NB4 (cell line): ENCODE data around the gene MPRIP.

ENCODE experiments used
- DNase-seq: peaks from one replicate; pipeline ENCODE4 v3.0.0; 2010; ENCODE audit warnings: low read depth
- H3K4me3 ChIP-seq: one replicate; pipeline ENCODE4 v1.5.1; 2011; ENCODE audit warnings: mild to moderate bottlenecking, low read depth, low read length, moderate library complexity
- MYC ChIP-seq: IDR thresholded peaks from 2 replicates; pipeline ENCODE4 v1.6.1; 2011; ENCODE audit warnings: low read depth, low read length
- POLR2A ChIP-seq: IDR thresholded peaks from 2 replicates; pipeline ENCODE4 v1.6.1; 2011; ENCODE audit warnings: mild to moderate bottlenecking; ENCODE audit not compliant: insufficient read length; ENCODE audit errors: extremely low read depth
- TF ChIP-seq, protein P1 (sequence below): IDR thresholded peaks from one replicate; pipeline ENCODE4 v1.5.1; 2012; ENCODE audit warnings: low read depth, low read length
- TF ChIP-seq, protein P2 (sequence below): IDR thresholded peaks from 2 replicates; pipeline ENCODE4 v1.6.1; 2011; ENCODE audit warnings: low read depth, low read length

MPRIP gene

DNA sequence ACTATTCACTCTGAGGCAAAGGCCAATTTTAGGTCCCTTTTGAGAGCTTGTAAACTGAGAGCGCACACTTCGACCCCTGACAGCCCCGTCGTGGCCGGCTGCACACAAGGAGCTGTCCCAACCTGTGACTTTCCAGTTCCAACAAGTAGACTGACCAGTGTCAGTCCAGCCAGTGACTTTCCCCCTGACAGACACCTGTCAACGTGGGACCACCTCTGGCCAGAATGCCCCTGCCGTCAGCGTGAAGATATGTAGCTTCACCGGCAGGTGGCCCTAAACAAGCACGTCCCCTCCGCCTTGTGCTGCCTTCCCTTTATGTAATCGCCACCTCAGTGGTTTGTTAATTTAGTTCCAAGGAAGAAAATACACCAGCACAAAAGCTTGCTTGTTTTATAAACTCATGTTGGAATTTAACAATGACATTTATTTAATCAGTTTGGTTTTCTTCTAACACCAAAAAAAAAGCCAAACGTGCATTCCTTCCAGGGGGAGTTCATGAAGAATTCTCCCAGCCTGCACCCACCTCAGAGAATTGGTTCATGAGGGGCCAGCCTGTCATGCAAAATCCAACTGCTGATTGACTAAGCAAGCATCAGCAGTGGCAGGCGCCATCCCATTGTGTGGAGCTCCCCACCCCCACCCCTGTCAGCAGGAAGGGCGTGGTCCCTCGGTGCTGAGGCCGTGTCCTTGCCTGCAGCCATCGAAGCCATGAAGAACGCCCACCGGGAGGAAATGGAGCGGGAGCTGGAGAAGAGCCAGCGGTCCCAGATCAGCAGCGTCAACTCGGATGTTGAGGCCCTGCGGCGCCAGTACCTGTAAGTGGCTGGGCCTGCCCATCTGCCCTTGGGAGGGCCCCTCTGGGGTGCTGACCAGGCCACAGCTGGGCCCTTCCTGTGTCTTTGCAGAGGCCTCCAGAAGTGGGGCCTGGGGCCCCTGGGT, 130.0 kb downstream of the MPRIP start:
- H3K4me3 ChIP-seq: no peak overlapping the region
- no peak for TF ChIP-seq MYC
- TF ChIP-seq, protein P1, sequence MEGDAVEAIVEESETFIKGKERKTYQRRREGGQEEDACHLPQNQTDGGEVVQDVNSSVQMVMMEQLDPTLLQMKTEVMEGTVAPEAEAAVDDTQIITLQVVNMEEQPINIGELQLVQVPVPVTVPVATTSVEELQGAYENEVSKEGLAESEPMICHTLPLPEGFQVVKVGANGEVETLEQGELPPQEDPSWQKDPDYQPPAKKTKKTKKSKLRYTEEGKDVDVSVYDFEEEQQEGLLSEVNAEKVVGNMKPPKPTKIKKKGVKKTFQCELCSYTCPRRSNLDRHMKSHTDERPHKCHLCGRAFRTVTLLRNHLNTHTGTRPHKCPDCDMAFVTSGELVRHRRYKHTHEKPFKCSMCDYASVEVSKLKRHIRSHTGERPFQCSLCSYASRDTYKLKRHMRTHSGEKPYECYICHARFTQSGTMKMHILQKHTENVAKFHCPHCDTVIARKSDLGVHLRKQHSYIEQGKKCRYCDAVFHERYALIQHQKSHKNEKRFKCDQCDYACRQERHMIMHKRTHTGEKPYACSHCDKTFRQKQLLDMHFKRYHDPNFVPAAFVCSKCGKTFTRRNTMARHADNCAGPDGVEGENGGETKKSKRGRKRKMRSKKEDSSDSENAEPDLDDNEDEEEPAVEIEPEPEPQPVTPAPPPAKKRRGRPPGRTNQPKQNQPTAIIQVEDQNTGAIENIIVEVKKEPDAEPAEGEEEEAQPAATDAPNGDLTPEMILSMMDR: no peak
- TF ChIP-seq POLR2A: no peak
- TF ChIP-seq, protein P2, sequence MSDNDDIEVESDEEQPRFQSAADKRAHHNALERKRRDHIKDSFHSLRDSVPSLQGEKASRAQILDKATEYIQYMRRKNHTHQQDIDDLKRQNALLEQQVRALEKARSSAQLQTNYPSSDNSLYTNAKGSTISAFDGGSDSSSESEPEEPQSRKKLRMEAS: no peak
- DNase-seq: no peak

- H3K4me3 ChIP-seq: no peak overlapping the region
- TF ChIP-seq, protein P1: no peak
- TF ChIP-seq, protein P2: no peak
- TF ChIP-seq MYC (no peak), POLR2A (no peak)
- no peak for DNase-seq
Measured at GRCh38 chr17:17172990-17173389, 130.7 kb downstream of the MPRIP start.

- no peak overlapping the region for H3K4me3 ChIP-seq
- TF ChIP-seq MYC (no peak), POLR2A (no peak)
- TF ChIP-seq, protein P1: no peak
- TF ChIP-seq, protein P2: no peak
- DNase-seq: no peak
Measured at GRCh38 chr17:17173921-17174320, 131.7 kb downstream of the MPRIP start.

DNA sequence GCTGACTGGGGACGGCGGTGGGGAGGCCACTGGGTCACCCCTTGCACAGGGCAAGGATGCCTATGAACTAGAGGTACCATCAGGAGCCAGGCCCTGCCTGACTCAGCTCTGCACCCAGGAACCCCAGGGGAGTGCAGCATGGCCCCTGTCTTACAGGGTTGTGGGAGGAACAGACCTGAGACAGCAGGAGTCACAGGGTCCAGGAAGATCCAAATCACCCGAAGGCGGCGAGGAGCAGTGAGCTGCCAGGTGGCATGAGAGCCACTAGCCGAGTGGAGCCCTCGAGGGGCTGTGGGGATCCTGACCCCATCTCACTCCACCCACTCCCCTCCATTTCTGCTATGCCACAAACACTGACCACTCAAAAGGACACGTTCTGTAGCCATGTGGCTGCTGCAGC, 133.1 kb downstream of the MPRIP start:
- TF ChIP-seq MYC: no peak
- TF ChIP-seq, protein P2: no peak
- TF ChIP-seq, protein P1: no peak
- no peak for TF ChIP-seq POLR2A
- no peak for DNase-seq
- no peak overlapping the region for H3K4me3 ChIP-seq

- peak; percentile 65 for DNase-seq
- TF ChIP-seq POLR2A: no peak
- TF ChIP-seq, protein P2: no peak
- no peak for TF ChIP-seq MYC
- TF ChIP-seq, protein P1: no peak
- no peak overlapping the region for H3K4me3 ChIP-seq
Measured at GRCh38 chr17:17175917-17176316, 133.7 kb downstream of the MPRIP start.
